OCI-LY1 (cell line): Measurements from ENCODE around the gene PHF14.

ENCODE experiments used
- EZH2 ChIP-seq: fragments of 200-600 bp; sonication (generic), shearing (Covaris generic); IDR thresholded peaks from 2 replicates; pipeline ENCODE4 v1.8.0; 2017; ENCODE audit warnings: borderline replicate concordance, mixed run types, mild to moderate bottlenecking, antibody characterized with exemption, low read length, moderate library complexity, mixed read lengths
- TF ChIP-seq, protein P1 (sequence below): fragments of 200-600 bp; sonication (generic), shearing (Covaris generic); IDR thresholded peaks from 2 replicates; pipeline ENCODE4 v1.5.1; 2017; ENCODE audit warnings: mild to moderate bottlenecking, antibody characterized with exemption, low read length, moderate library complexity, mixed read lengths

DNA sequence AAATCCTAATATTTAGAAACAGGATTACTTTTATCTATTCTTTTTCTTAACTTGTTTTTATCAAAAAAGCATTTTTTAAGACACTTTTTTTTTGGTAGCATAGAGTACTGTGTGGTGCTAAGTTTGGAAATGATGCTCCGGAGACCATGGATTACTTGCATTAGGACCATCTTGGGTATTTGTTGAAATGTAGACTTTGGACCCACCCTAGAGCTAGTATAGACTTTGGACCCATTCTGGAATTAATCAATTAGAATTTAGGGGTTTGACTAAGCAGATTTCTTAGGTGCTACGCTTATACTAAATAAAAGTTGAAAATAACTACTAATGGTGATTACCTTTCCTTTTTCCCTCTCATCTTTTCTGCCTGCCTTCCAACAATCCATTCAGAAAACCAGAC lies 80.4 kb downstream of the PHF14 start:
- TF ChIP-seq, protein P1, sequence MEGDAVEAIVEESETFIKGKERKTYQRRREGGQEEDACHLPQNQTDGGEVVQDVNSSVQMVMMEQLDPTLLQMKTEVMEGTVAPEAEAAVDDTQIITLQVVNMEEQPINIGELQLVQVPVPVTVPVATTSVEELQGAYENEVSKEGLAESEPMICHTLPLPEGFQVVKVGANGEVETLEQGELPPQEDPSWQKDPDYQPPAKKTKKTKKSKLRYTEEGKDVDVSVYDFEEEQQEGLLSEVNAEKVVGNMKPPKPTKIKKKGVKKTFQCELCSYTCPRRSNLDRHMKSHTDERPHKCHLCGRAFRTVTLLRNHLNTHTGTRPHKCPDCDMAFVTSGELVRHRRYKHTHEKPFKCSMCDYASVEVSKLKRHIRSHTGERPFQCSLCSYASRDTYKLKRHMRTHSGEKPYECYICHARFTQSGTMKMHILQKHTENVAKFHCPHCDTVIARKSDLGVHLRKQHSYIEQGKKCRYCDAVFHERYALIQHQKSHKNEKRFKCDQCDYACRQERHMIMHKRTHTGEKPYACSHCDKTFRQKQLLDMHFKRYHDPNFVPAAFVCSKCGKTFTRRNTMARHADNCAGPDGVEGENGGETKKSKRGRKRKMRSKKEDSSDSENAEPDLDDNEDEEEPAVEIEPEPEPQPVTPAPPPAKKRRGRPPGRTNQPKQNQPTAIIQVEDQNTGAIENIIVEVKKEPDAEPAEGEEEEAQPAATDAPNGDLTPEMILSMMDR = no peak
- TF ChIP-seq EZH2 = no peak
